OCI-LY7 (cell line): ENCODE measurements around the gene BCL2L12. TPM values are rescaled to one million over a fixed set of nuclear protein-coding genes. Genes with fewer than 3 reads are reported as not detected.

Source experiments
- BruUV-seq: library from RNA; stranded (reverse); fragments of 400-500 nt; replicated peaks from 2 replicates; lab custom pipeline; 2021; lab: Mats Ljungman, UMichigan
- CTCF ChIA-PET: fragments of 300-600 bp; sonication (Branson Sonifier 250); formaldehyde crosslinking; loops from one replicate; lab custom pipeline; 2022; ENCODE audit warnings: antibody characterized with exemption; ENCODE audit not compliant: unreplicated experiment; lab: Charles Lee
- POLR2A ChIA-PET: fragments of 300-600 bp; sonication (Branson Sonifier 250); formaldehyde crosslinking; loops from one replicate; lab custom pipeline; 2022; ENCODE audit warnings: antibody characterized with exemption; lab: Charles Lee
- DNase-seq: peaks from one replicate; pipeline ENCODE4 v3.0.0-alpha.2; 2015; ENCODE audit warnings: low spot score
- H2AFZ ChIP-seq: fragments of 200-600 bp; sonication (generic), shearing (Covaris generic); 2 replicates; pipeline ENCODE4 v1.6.1; 2014; ENCODE audit warnings: mild to moderate bottlenecking, antibody characterized with exemption, low read length, moderate library complexity
- H3K27ac ChIP-seq: fragments of 200-600 bp; sonication (generic); 2 replicates; pipeline ENCODE4 v1.5.1; 2014; ENCODE audit warnings: mixed run types, low read depth, mild to moderate bottlenecking, moderate library complexity, low read length, inconsistent platforms; ENCODE audit not compliant: poor library complexity, severe bottlenecking
- H3K36me3 ChIP-seq: fragments of 200-600 bp; sonication (generic); 2 replicates; pipeline ENCODE4 v1.6.1; 2014; ENCODE audit warnings: mild to moderate bottlenecking, antibody characterized with exemption, low read length, moderate library complexity, mixed read lengths; ENCODE audit not compliant: insufficient read depth
- H3K4me1 ChIP-seq: fragments of 200-600 bp; sonication (generic); 2 replicates; pipeline ENCODE4 v1.5.1; 2014; ENCODE audit warnings: mild to moderate bottlenecking, low read length; ENCODE audit not compliant: insufficient read depth, poor library complexity, severe bottlenecking
- H3K4me2 ChIP-seq: fragments of 200-600 bp; sonication (generic); 2 replicates; pipeline ENCODE4 v1.6.1; 2014; ENCODE audit warnings: mild to moderate bottlenecking, low read length
- H3K4me3 ChIP-seq: fragments of 200-600 bp; sonication (generic); 2 replicates; pipeline ENCODE4 v1.5.1; 2014; ENCODE audit warnings: mild to moderate bottlenecking, low read depth, low read length; ENCODE audit not compliant: poor library complexity, severe bottlenecking
- H3K79me2 ChIP-seq: fragments of 200-600 bp; sonication (generic); 2 replicates; pipeline ENCODE4 v1.6.1; 2016; ENCODE audit warnings: low read depth, mild to moderate bottlenecking, low read length, moderate library complexity, mixed read lengths; ENCODE audit not compliant: insufficient read depth
- H3K9me2 ChIP-seq: fragments of 200-600 bp; sonication (generic); 2 replicates; pipeline ENCODE4 v1.6.1; 2016; ENCODE audit warnings: mild to moderate bottlenecking, low read length, mixed read lengths; ENCODE audit not compliant: insufficient read depth
- H3K9me3 ChIP-seq: fragments of 200-600 bp; sonication (generic); 2 replicates; pipeline ENCODE4 v1.6.1; 2014; ENCODE audit warnings: mild to moderate bottlenecking, mixed run types, low read length, mixed read lengths
- H4K20me1 ChIP-seq: fragments of 200-600 bp; sonication (generic); 2 replicates; pipeline ENCODE4 v1.6.1; 2014; ENCODE audit warnings: mild to moderate bottlenecking, antibody characterized with exemption, low read length, moderate library complexity, mixed read lengths; ENCODE audit not compliant: insufficient read depth
- CTCF ChIP-seq: fragments of 200-600 bp; sonication (generic); conservative IDR thresholded peaks from 2 replicates; pipeline ENCODE4 v1.5.1; 2014; ENCODE audit warnings: mild to moderate bottlenecking, antibody characterized with exemption, low read length, moderate library complexity, mixed read lengths
- EZH2phosphoT487 ChIP-seq: fragments of 200-600 bp; sonication (generic); IDR thresholded peaks from 2 replicates; pipeline ENCODE4 v1.6.1; 2018; ENCODE audit warnings: low read depth, borderline replicate concordance, mild to moderate bottlenecking, mixed run types, antibody characterized with exemption, low read length, moderate library complexity, mixed read lengths
- intact Hi-C: fragments of 100-400 bp; cut with micrococcal nuclease; formaldehyde crosslinking; loops from one replicate; pipeline ENCODE4 v1.10.0; 2022; ENCODE audit not compliant: unreplicated experiment
- total RNA-seq, 2 experiments: library from RNA; depleted of rRNA in 1 of 2; stranded (reverse); fragments of >200 nt in 1 of 2; shearing (Covaris generic) in 1 of 2; gene quantifications; 2 replicates each; pipeline ENCODE4 v1.2.3, GENCODE V29; 2014 to 2022

Gene BCL2L12
- total RNA-seq, 2 experiments from 2014 or later = 38.9 to 65.4 TPM

DNA sequence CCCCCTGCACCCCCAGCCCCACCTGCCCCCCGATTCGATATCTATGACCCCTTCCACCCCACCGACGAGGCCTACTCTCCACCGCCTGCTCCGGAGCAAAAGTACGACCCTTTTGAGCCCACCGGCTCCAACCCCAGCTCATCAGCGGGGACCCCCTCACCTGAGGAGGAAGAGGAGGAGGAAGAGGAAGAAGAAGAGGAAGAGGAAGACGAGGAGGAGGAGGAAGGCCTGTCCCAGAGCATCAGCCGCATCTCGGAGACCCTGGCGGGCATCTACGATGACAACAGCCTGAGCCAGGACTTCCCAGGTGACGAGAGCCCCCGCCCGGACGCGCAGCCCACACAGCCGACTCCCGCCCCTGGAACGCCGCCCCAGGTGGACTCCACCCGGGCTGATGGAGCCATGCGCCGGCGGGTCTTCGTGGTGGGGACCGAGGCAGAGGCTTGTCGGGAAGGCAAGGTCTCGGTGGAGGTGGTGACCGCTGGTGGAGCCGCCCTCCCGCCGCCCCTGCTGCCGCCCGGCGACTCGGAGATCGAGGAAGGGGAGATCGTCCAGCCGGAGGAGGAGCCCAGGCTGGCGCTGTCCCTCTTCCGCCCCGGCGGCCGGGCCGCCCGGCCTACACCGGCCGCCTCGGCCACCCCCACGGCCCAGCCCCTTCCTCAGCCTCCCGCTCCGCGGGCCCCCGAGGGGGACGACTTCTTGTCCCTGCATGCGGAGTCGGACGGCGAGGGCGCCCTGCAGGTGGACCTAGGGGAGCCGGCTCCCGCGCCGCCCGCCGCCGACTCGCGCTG, 14.5 kb upstream of the BCL2L12 start:
- H3K4me1 ChIP-seq = no peaks in the 10 kb centered on the region
- H3K4me2 ChIP-seq = no peak overlapping the region
- peaks cover 81% of the 10 kb centered on the region for H3K36me3 ChIP-seq
- no peak overlapping the region for H2AFZ ChIP-seq
- H3K4me3 ChIP-seq = no peak overlapping the region
- no peaks in the 10 kb centered on the region for H3K9me2 ChIP-seq
- no peaks in the 10 kb centered on the region for H4K20me1 ChIP-seq
- H3K79me2 ChIP-seq = no peaks in the 10 kb centered on the region
- no TSS peak for BruUV-seq
- ChIA-PET CTCF (no interaction called here), POLR2A (no interaction called here)
- TF ChIP-seq CTCF (no peak), EZH2phosphoT487 (no peak)
- no peak for DNase-seq
- H3K27ac ChIP-seq = no peak overlapping the region
- intact Hi-C loops = no loop called here
- no peaks in the 10 kb centered on the region for H3K9me3 ChIP-seq

DNA sequence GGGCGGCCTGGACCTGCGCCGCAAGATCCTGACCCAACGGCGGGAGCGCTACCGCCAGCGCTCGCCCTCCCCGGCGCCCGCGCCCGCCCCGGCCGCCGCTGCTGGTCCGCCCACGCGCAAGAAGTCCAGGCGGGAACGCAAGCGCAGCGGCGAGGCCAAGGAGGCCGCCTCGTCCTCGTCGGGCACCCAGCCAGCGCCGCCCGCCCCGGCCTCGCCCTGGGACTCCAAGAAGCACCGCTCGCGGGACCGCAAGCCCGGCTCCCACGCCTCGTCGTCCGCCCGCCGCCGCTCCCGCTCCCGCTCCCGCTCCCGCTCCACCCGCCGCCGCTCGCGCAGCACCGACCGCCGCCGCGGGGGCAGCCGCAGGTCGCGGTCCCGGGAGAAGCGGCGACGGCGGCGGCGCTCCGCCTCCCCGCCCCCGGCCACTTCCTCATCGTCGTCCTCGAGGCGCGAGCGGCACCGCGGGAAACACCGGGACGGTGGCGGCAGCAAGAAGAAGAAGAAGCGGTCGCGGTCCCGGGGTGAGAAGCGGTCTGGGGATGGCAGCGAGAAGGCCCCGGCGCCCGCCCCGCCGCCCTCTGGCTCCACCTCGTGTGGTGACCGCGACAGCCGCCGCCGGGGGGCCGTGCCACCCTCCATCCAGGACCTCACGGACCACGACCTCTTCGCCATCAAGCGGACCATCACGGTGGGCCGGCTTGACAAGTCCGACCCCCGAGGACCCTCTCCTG, 13.7 kb upstream of the BCL2L12 start:
- Histone ChIP-seq H2AFZ (no peak overlapping the region), H3K4me3 (no peak overlapping the region), H3K9me2 (no peaks in the 10 kb centered on the region), H3K79me2 (no peaks in the 10 kb centered on the region), H4K20me1 (no peaks in the 10 kb centered on the region), H3K4me2 (no peak overlapping the region), H3K36me3 (peaks cover 81% of the 10 kb centered on the region), H3K4me1 (no peaks in the 10 kb centered on the region), H3K27ac (no peak overlapping the region), H3K9me3 (no peaks in the 10 kb centered on the region)
- TF ChIP-seq EZH2phosphoT487 (no peak), CTCF (no peak)
- ChIA-PET POLR2A (no interaction called here), CTCF (no interaction called here)
- no TSS peak for BruUV-seq
- no peak for DNase-seq
- intact Hi-C loops = no loop called here
